Measurements from ENCODE around the gene PGC. TPM values are rescaled to one million over a fixed set of nuclear protein-coding genes. Genes with fewer than 3 reads are reported as not detected.
"Not testable (repeated sequence)": the region's sequence is repeated elsewhere in the genome, so short reads cannot be mapped to it uniquely, and the experiment has no call there.

Gene PGC
- total and polyA plus RNA-seq, 2 donors (not counting 3 experiments of a cell fraction or from before 2014, with no cell fraction given) = not detected

- dilution Hi-C loops (cut with MboI; ENCODE audit: extremely low pct_ligation_motif_present, low sequenced_read_pairs) (no loop called here), intact Hi-C loops (cut with micrococcal nuclease) (no loop called here)
- ChIA-PET CTCF (interaction anchor here (0.6 to 0.8 kb wide), 3 partner anchors 33 to 219 kb away, joined by 3 read pairs; no protein-coding TSS in a partner anchor), POLR2A (no interaction called here)
- TF ChIP-seq MAX (IDR thresholded peaks at IDR 0.05; ENCODE audit: insufficient read depth, insufficient read length) = no peak
- TF ChIP-seq MYC (IDR thresholded peaks at IDR 0.05; ENCODE audit: low read depth, low read length) = no peak
- TF ChIP-seq FOS (IDR thresholded peaks at IDR 0.05; ENCODE audit: borderline replicate concordance, insufficient read depth, low read length) = no peak
- no peak for TF ChIP-seq CTCF (IDR thresholded peaks at IDR 0.05; ENCODE audit: extremely low read depth in 1 of 2, insufficient read depth in 1 of 2, low read depth in 1 of 2, low read length in 2 of 2)
- TF ChIP-seq GATA2 (IDR thresholded peaks at IDR 0.05; ENCODE audit: insufficient read depth, insufficient read length, low read depth, low read length) = no peak
- no peak for TF ChIP-seq EZH2 (IDR thresholded peaks at IDR 0.05; ENCODE audit: borderline replicate concordance, low read depth, low read length, severe bottlenecking)
- no peak for TF ChIP-seq POLR2A (IDR thresholded peaks at IDR 0.05; ENCODE audit: low read depth, low read length)
- TF ChIP-seq JUN (IDR thresholded peaks at IDR 0.05; ENCODE audit: borderline replicate concordance, insufficient read depth, insufficient read length, low read depth) = no peak
- no peak for TF ChIP-seq POLR2AphosphoS5 (IDR thresholded peaks at IDR 0.05; ENCODE audit: insufficient read depth, low read depth, low read length)
- DNase-seq (ENCODE audit: low read depth, low spot score) = peak; percentile 77
- H3K36me3 ChIP-seq (ENCODE audit: control insufficient read depth in 2 of 2, extremely low read depth in 1 of 2, insufficient read depth in 2 of 2, low read length in 2 of 2) = peaks cover 0 to 11% of the 10 kb centered on the region in 2 experiments
- H3K4me1 ChIP-seq (ENCODE audit: control insufficient read depth, extremely low read depth, insufficient read depth, low read length) = peaks cover 6% of the 10 kb centered on the region
- H3K9me1 ChIP-seq (replicated peaks; ENCODE audit: control insufficient read depth, extremely low read depth, insufficient read depth, low read length) = no peaks in the 10 kb centered on the region
- no peak overlapping the region for H3K27ac ChIP-seq (ENCODE audit: insufficient read depth, low read depth, low read length)
- no peaks in the 10 kb centered on the region for H3K9me3 ChIP-seq (replicated peaks; ENCODE audit: control insufficient read depth, insufficient read depth, low read length)
- H2AFZ ChIP-seq (ENCODE audit: low read depth, low read length) = peak overlapping the region; percentile 62
- peak; percentile 87 for FAIRE-seq
- BruUV-seq (replicated peaks) = no TSS peak
- no peaks in the 10 kb centered on the region for H3K27me3 ChIP-seq (ENCODE audit: control insufficient read depth in 2 of 2, insufficient read depth in 2 of 2, low read length in 2 of 2)
- no peak overlapping the region for H3K4me3 ChIP-seq (replicated peaks in 1 of 3; ENCODE audit: insufficient read depth in 1 of 3, low read depth in 1 of 3, low read length in 3 of 3)
- H3K79me2 ChIP-seq (ENCODE audit: control insufficient read depth, insufficient read depth, low read length) = no peaks in the 10 kb centered on the region
- H3K4me2 ChIP-seq (ENCODE audit: insufficient read depth, low read length) = no peak overlapping the region
- H4K20me1 ChIP-seq (replicated peaks; ENCODE audit: control insufficient read depth, extremely low read depth, insufficient read depth, low read length) = no peaks in the 10 kb centered on the region
- H3K9ac ChIP-seq (replicated peaks; ENCODE audit: extremely low read depth, insufficient read depth, low read length) = no peak overlapping the region
These were observed 20.1 kb upstream of the PGC start for GRCh38 chr6:41767112-41767833.

DNA sequence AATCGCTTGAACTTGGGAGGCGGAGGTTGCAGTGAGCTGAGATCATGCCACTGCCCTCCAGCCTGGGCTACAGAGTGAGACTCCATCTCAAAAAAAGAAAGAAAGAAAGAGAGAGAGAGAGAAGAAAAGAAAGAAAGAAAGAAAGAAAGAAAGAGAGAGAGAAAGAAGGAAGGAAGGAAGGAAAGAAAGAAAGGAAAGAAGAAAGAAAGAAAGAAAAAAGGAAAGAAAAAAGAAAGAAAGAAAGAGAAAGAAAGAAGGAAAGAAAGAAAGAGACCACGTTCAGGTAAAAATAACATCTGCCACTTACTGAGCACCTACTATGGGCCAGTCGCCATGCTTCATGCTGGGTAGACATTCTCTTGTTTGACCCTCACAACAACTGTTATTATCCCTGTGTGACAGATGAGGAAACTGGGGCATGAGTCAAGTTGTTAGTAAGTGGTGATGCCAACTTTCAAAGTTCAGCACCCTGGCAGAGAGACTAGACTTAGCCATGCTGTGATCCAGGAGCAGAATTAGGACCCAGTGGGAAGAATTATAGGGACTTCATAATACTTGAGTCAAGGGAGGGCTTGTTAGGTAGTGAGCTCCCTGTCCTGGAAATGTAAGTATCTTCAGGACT lies 19.0 kb upstream of the PGC start:
- H3K36me3 ChIP-seq (ENCODE audit: control insufficient read depth in 2 of 2, extremely low read depth in 1 of 2, insufficient read depth in 2 of 2, low read length in 2 of 2); intact Hi-C loops (cut with micrococcal nuclease); FAIRE-seq; BruUV-seq (replicated peaks); H3K9ac ChIP-seq (replicated peaks; ENCODE audit: extremely low read depth, insufficient read depth, low read length); POLR2A ChIA-PET; H4K20me1 ChIP-seq (replicated peaks; ENCODE audit: control insufficient read depth, extremely low read depth, insufficient read depth, low read length); H3K4me2 ChIP-seq (ENCODE audit: insufficient read depth, low read length); H3K4me3 ChIP-seq (replicated peaks in 1 of 3; ENCODE audit: insufficient read depth in 1 of 3, low read depth in 1 of 3, low read length in 3 of 3); dilution Hi-C loops (cut with MboI; ENCODE audit: extremely low pct_ligation_motif_present, low sequenced_read_pairs); H2AFZ ChIP-seq (ENCODE audit: low read depth, low read length); H3K9me3 ChIP-seq (replicated peaks; ENCODE audit: control insufficient read depth, insufficient read depth, low read length); DNase-seq (ENCODE audit: low read depth, low spot score); H3K79me2 ChIP-seq (ENCODE audit: control insufficient read depth, insufficient read depth, low read length); H3K27ac ChIP-seq (ENCODE audit: insufficient read depth, low read depth, low read length); H3K4me1 ChIP-seq (ENCODE audit: control insufficient read depth, extremely low read depth, insufficient read depth, low read length); H3K27me3 ChIP-seq (ENCODE audit: control insufficient read depth in 2 of 2, insufficient read depth in 2 of 2, low read length in 2 of 2); H3K9me1 ChIP-seq (replicated peaks; ENCODE audit: control insufficient read depth, extremely low read depth, insufficient read depth, low read length): not testable (repeated sequence)
- CTCF ChIA-PET = interaction anchor here (0.6 to 0.8 kb wide), 3 partner anchors 10 to 60 kb away, joined by 3 read pairs; no protein-coding TSS in a partner anchor

All from endothelial cell of umbilical vein (primary cell).